ENCODE measurements around the gene CACNA2D1.

The CACNA2D1 gene

DNA sequence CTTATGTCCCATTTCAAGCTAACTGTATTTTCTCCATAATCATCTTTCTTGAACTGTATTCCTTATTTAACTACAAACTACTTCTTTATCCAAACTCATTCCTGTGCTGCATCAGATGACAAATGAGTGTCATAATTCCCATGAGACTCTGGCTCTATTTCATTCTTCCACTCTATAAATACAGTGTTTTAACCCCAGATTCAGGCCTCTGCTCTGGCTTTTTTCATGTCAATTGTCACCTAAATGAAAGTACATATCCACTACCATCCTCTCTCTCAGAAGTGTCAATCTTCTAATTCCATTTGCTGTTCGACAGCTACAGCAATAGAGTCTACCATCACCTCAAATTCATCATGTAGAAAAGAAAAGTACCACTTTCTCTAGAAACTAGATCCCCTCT, 172.7 kb downstream of the CACNA2D1 start:
- no peak for DNase-seq

DNA sequence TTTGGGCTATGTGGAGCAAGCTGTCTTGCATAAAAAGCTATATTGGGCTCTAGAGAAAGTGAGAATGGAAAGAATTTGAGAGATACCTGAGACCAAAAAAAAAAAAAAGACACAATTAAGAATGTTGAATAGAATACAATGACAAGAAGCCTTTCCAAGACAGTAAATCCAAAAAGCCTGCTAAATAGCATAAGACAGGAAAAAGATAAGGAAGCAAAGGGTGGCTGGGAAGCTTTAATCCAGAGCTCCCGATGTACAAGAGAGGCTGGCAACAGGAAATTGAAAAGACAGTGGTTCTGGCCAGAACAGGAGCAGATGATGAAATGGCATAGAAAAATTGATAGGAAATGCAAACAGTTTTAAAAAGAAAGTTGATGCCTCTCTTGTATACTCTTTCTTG, 174.9 kb downstream of the CACNA2D1 start:
- no peak for DNase-seq

DNA sequence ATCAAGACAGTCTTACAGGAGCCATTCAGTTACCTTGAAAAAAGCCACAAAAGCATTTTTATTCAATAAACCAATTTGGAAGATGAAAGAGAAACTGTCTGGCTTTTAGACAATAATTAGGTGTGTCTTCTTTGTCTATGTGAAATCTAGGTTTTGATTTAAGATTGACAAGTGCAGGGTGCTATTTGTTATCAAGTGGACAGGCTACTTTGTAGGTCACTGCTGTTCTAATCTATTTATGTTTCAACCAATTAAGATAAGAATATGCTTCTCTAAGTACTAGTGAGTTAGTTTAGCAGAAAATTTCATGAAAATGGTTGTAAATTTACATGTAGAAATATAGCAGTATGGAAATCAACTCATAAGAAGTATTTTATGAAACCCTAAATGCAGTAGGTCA, 177.5 kb downstream of the CACNA2D1 start:
- DNase-seq, result peak; percentile 80

DNA sequence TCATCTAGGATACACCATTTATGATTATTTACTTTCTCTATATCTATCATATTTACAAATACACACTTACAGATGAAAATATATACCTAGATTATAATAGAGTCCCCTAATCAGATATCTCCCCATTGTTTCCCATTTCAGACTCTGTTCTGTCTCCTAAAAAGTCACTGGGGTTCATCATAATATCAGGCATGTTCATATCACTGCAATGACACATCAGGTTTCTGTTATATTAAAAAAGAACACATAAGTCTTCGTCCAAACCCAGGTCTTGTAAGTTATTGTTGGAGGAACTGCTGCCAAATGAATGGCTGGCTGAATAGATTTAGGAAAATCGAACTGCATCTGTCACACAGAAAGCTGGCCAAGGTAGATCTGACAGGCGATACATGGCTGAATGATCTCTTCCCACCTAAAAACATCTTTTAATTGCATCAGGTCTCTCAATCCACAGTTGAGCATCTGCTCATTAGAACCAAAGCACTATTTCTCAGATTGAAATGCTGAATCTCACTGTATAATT, 178.7 kb downstream of the CACNA2D1 start:
- DNase-seq, result peak; percentile 99

DNA sequence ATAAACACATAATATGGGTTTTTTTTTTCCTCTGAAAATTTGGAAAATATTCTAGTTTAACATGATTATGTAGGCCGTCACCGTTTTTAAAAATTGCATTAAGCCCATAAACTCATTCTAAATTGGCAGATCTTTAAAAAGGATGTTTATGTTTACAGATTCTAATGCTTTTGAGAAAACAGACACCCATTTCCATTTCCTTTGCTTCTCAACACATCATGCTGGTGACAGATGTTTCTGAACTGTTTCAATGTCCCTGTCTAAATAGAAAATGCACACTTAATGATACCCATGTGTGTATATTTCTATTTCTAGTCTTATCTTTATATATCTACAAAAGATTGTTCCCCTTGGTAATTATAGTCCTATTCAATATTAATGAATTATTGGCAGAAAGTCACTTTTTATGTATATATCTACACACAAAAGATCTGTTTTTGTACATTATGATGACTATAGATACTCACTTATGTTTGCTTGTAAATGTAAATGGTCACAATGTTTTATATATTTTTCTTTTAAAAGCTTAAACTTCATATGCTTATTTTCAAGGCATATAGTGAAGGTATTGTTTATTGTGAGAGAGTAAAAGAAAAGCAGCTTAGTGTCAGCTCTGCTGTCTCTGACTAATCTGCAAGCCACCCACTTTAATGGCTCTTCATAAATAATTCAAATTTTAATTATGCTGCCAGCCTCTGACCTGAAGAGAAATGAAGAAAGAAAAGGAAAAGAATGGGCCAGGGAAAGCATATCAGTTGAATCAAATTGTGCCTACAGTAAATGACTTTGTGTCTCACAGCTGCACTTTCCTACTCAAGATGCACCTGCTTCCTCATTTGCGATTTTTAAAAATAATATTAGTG, 179.4 kb downstream of the CACNA2D1 start:
- peak; percentile 98 for DNase-seq

DNA sequence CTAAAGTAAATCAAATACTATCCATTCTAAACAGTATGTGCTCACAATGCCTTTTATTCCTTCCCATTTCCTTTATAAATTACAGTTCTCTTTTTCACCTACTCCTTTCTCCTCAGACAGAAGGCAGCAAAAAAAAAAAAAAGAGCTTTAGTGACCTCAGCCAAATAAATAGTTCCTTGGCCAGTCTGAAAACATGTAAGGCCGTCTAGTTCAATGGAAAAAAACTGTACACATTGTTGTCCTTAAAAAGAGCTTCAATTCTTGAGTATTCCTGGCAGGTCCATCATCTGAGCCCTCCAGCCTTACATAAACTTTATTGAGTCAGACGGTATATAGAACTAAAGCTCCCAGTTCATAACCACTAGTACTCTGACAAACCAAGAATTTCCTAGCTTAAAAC, 185.4 kb downstream of the CACNA2D1 start:
- peak; percentile 70 for DNase-seq

DNA sequence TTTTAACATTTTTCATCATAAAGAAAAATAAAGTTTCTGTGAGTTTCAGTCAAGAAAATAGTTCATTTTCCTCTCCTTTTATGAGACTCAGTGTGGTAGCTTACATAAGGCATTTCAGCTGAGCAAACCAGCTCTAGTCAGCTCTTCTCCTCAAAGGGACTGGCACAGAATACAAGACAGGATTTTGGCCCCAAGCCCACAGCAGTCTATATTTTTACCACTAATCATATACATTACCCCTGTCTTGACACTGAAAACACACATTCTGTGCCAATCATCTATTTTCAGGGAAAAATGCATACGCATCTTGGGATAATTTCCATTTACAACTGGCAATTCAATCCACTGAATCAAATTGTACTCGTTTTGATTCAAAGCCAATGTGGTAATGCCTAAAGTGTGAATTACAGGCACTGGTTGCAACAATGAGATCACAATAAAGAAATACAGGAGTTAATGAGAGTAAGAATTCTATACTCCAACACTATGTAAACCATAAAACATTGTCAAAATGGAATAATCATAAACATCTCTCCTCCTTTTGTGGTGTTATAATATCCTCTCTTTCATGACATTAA, 186.4 kb downstream of the CACNA2D1 start:
- DNase-seq, result peak; percentile 93

DNA sequence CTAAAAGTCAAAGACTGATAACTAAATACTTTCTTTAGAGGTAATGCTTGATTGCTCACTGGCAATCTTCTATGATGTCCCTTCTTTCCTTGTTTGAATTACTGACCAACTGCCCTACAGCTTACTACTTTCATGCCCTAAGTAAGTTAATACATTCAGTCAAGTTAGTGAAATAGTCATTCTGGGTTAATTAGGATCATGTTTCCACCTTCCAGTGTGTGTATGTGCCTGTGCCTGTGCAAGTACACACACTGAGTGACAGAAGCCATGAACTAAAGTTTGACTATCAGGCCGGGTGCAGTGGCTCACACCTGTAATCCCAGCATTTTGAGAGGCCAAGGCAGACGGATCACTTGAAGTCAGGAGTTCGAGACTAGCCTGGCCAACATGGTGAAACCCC, 187.9 kb downstream of the CACNA2D1 start:
- DNase-seq, result no peak

DNA sequence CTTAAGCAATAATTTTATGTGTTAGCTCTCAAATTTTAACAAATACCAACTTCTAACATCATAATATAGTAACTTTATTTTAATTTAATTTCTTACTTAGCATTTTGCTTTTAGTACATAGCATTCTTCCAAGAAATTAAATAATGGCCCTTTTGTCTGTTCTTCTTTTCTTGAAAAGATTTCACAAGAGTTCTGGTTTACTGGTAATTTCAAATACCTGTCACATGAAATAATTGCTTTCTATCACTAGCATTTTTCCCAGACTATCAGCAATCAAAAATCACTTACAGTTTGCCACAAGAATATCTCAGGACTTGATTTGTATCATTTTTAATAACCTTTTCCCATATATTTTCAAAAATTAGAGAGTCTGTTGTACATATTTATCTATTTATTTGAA, 193.0 kb downstream of the CACNA2D1 start:
- no peak for DNase-seq

DNA sequence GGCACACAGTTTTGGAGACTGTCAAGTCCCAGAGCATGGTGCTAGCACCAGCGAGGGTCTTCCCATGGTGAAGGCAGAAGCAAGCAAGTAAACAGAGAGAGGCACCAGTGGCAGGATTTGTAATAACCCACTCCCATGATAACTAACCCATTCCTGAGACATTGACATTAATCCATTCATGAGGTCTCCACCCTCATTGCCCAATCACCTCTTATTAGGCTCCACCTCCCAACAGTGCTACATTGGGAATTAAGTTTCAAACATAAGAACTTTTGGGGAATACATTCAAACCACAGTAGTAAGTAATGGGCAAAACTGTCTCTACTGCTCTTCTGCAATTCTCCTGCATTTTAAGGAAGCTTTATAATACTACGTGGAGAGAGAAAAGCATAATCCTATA, 193.6 kb downstream of the CACNA2D1 start:
- DNase-seq, result no peak

DNA sequence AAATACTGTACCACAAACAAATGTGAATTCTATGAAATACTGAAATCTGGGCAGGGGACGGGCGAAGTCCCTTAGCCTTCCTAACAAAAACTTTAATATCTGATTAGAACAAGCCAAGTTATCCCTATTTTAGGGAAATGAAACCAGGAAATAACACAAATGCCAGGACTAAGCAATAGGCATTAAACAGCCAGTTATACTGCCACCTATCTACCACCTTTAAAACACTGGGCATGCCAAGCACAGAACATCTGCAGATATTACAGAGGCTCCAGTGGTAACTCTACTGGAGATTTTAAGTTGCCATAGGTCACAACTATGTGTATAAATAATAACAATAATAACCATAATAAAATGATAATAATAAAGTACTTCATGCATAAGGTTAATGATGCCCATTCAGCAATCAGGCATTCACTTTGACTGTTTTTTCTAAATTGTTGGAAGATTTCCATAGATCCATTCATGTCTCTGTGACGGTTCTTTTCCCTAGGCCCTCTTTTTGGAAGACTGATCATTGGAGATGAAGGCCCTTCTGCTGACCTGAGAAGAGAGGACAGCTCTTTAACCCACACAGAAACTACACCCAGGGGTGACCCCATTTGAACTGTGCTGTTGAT, 195.7 kb downstream of the CACNA2D1 start:
- DNase-seq, result no peak

DNA sequence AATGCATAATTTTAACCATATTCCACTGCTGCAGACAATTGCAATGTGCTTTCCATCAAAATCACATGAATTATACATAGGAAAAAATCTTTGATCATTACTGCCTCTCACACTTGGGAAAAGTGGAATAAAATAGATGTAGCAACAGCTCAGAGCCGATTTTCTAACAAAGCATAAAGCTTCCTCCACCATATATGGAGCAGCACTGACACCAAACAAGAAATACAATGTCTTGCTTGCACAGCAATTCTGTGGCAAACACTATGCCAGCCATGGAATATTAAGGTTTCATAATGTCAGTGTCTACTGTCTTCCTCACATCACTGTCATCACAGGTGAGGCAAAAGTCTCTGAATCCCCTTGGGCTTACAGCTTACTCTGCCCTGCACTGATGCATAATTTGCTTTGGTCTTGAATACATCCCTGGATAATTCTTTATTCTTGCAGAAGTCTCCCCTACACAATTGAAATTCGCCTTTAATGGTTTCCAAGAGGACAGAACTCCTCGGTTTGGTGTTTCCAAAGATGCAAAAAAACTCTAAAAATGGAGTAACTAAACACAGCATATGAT, 198.5 kb downstream of the CACNA2D1 start:
- no peak for DNase-seq

DNA sequence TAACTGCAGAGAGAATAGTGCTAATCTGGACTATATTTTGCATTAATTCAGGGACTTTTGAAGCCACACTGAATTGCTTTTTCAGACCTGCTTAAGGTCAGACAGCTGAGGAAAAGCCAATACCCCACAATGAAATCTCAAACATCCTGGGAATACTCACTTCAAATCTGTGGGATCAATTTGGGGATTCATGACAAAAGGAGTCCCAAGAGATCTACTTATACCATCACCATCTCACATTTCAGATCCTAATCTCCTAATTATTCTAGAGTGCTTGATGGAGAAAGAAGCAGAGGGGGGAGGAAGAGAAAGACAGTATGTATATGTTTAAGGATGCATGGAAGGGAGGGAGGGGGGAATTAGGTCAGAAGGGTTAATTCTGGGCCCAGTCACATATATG, 202.2 kb downstream of the CACNA2D1 start:
- DNase-seq, result no peak

DNA sequence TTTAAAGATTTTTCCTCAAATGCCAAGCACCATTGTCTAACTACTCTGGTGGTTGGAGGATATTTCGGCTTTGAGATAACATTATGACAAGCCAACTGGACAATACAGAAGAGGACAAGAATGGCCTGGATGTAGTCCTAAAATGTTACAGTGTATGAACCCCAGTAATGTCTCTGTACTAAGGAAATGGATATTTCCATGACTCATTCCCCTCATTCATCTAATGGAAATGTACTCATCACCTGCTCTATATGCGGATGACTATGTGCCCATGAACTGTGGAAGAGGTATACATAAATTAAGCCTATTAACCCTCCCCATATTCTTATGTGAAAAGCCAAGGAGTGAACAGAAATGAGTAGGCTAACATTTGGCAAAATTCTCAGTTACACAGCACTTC, 207.9 kb downstream of the CACNA2D1 start:
- peak; percentile 38 for DNase-seq

DNA sequence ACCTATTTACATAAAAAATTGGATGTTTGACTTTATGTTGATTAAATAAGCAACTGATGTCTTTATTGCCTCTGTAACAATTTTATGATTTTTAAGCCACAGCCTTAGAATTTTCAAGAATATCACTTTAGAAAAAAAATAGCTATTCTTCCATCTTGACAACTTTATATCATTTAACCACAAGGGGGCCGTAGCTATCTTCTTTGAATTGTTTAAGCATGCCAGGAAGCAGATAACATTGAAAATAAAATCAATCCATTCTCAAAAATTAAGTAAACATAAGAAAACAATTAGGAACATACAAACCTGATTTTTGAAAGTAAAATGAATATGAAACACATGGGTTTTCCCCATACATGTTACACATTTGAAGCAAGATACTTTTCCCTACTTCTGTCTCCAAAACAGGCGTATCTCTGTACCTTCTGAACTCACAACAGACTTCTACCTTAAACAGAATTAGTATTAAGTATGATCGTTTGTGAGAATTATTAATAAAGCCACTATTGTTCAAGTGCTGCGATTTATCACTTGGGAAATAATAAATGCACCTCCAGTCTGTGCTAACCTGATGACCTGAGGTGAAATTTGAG, 209.0 kb downstream of the CACNA2D1 start:
- DNase-seq, result peak; percentile 80

DNA sequence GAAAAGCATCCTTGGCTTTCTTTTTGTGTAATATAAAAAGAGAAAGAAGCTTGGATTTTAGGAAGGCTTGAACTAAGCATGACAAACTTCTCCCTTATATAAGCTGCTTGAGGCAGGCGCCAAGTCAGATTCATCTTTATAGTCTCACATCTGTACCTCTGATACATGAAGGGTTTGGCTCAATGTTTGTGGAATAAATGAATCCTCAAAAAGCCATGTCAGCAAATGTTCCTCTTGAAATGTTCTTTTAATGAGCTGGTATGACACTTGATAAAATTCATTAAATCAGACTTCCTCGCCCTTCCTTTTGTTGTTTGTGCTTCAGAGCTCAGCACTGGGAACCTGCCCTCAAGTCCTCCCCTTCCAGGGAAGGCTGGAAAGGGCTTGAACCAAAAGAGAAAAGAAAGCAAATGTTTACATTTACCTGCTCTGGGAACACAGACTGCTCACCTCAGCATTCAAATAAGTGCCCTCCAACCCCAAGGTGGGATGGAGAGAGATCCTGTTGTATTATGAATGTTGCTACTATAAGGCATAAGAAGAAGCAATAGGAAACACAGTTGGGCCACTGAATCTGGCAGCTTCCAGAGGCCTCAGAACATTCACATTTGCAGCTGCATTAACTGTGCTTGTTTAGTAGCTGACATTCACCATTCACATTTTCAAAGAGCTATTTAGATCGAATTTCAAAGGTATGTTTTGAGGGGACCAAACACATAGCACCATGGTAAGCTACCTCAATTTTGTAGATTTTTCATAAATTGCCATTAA, 212.6 kb downstream of the CACNA2D1 start:
- DNase-seq, result peak; percentile 36

DNA sequence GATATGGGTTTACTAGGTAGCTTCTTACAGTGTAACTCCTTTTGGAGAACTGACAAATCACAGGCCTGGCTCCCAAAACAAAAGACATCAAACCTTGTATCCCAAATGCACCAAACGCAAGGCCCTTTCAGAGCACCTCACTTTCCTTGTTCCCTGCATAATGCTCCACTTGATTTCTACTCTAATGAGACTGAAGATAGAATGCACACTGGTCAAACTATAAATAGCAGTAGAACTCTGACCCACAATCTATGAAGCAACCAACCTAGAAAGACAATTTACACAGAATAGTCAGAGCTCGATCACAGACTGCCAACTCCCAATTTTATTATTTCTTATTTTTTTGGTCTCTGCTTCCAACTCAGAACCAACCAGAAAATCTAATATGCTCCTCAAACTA, 214.4 kb downstream of the CACNA2D1 start:
- no peak for DNase-seq

DNA sequence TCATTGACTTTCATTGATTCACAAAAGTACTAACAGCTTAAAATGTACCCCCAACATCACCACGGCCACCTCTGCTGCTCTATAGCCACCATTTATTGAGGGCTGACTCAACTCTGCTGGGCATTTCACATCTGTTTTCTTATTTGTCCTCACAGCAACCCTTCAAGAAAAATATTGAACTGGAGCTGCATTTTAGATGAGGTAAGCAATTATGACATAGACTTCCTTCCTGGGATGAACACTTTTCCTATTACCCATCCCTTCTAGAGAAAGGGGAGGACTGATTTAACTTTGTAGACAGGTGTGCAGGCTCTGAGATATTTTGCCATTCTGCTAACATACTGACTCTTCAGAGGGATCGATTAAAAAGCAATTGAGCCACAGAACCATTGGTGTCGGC, 217.4 kb downstream of the CACNA2D1 start:
- no peak for DNase-seq

DNA sequence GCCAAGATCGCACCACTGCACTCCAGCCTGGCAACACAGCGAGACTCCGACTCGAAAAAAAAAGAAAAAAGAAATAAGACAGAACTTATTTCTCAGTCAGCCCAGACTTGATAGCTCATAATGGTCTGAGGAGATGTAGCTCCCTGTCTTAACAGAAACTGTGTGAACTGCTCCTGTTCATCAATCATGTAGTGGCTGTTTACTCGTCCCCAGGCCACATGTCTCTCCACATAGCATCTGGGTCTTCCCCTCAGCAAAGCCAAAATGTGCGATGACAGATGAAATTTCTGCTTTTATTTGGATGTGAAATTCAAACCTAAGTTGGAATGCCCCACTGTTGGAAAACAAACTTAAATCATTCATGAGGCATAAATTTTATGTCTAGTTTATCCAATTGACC, 219.0 kb downstream of the CACNA2D1 start:
- DNase-seq, result no peak

DNA sequence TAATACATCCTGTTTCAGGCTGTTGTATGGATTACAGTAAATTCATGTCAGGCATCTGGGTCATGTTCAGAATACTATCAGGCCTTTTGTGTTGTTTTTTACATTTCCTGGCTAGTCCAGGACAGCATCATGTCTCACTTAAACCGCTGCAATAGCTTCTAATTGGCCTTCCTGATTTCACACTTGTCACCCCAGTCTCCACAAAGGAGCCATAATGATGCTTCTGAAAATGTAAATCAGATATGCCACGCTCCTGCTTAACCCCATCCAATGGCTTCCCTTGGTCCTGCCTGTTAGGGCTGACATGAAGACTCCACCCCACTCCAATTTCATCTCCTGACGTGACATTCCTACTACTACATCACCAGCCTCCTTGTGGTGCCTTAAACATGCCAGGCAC, 220.0 kb downstream of the CACNA2D1 start:
- no peak for DNase-seq

DNA sequence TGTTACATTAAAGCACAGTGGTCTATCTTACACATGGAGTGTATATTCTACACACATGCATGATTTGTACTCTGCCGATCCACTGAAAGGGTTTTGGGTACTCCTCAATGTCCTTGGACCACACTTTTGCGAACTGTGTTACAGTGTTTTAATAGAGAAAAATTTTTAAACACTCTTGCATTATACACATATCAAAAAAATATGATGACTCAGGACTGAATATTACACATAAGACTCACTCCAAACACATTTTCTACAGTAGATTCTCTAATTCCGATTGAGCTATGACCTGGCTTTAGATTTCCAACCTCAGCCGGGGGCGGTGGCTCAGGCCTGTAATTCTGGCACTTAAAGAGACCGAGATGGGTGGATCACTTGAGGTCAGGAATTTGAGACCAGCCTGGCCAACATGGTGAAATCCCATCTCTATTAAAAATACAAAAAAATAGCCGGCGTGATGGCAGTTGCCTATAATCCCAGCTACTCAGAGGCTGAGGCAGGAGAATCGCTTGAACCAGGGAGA, 222.4 kb downstream of the CACNA2D1 start:
- no peak for DNase-seq

DNA sequence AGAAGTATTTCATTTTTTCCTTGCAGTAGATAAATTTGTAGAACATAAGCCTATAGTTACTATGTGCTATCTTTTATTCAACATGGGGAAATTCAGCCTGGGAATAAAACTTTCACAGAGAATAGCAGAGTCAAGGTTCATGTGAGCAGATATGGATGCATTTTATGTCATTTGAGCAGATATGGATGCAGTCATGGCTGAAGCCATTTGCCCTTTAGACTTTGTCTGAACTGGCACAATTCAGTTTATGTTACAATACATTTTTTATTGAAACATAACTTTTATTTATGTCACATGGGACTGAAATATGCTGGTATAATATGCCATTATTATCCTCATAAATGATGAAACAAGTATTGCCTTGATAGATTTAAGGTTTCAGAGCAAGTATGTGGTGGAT, 231.1 kb downstream of the CACNA2D1 start:
- DNase-seq, result no peak
